Type B pancreatic cell (in vitro differentiated cells): ENCODE results near the gene SLC12A8. TPM values are rescaled to one million over a fixed set of nuclear protein-coding genes. Genes with fewer than 3 reads are reported as not detected.

Source experiments
- DNase-seq: peaks from one replicate; pipeline ENCODE4 v3.0.0; 2021; ENCODE audit warnings: mixed read lengths; ENCODE audit not compliant: unreplicated experiment; ENCODE audit errors: extremely low spot score
- H3K27ac Mint-ChIP-seq: 2 replicates; pipeline ENCODE4 v1.8.0; 2021; ENCODE audit warnings: mild to moderate bottlenecking, mixed read lengths
- H3K27me3 Mint-ChIP-seq: 2 replicates; pipeline ENCODE4 v1.8.0; 2021; ENCODE audit warnings: mixed read lengths
- H3K36me3 Mint-ChIP-seq: 2 replicates; pipeline ENCODE4 v1.8.0; 2021; ENCODE audit warnings: mixed read lengths
- H3K4me1 Mint-ChIP-seq: one replicate; pipeline ENCODE4 v1.8.0; 2021; ENCODE audit warnings: mixed read lengths; ENCODE audit not compliant: unreplicated experiment
- H3K4me3 Mint-ChIP-seq: 2 replicates; pipeline ENCODE4 v1.8.0; 2021; ENCODE audit warnings: mild to moderate bottlenecking, mixed read lengths
- H3K9me3 Mint-ChIP-seq: 2 replicates; pipeline ENCODE4 v1.8.0; 2021; ENCODE audit warnings: mixed read lengths
- CTCF ChIP-seq: fragments of 200-600 bp; sonication (generic); conservative IDR thresholded peaks from 2 replicates; pipeline ENCODE4 v1.5.0; 2021; ENCODE audit warnings: antibody characterized with exemption, mild to moderate bottlenecking
- total RNA-seq: library from RNA; stranded (reverse); gene quantifications from 2 replicates; pipeline ENCODE4 v1.2.1, GENCODE V29; 2021; ENCODE audit warnings: low replicate concordance

The SLC12A8 gene
- total RNA-seq, 1 donor from 2014 or later: 6.8 TPM

GRCh38 chr3:125150525-125151441 lies 61.8 kb downstream of the SLC12A8 start:
- Mint-ChIP-seq H3K9me3 (no peaks in the 10 kb centered on the region), H3K36me3 (no peaks in the 10 kb centered on the region), H3K27ac (no peak overlapping the region), H3K4me1 (peaks cover 32% of the 10 kb centered on the region), H3K27me3 (no peaks in the 10 kb centered on the region), H3K4me3 (peak overlapping the region; percentile 22)
- TF ChIP-seq CTCF: peak; percentile 71
- no peak for DNase-seq

GRCh38 chr3:125149462-125149861 lies 63.1 kb downstream of the SLC12A8 start:
- Mint-ChIP-seq H3K27ac (no peak overlapping the region), H3K4me3 (no peak overlapping the region), H3K9me3 (no peaks in the 10 kb centered on the region), H3K27me3 (no peaks in the 10 kb centered on the region), H3K4me1 (peaks cover 41% of the 10 kb centered on the region), H3K36me3 (no peaks in the 10 kb centered on the region)
- TF ChIP-seq CTCF: no peak
- DNase-seq: no peak

- H3K9me3 Mint-ChIP-seq: no peaks in the 10 kb centered on the region
- H3K27me3 Mint-ChIP-seq: peaks cover 2% of the 10 kb centered on the region
- no peak for TF ChIP-seq CTCF
- no peaks in the 10 kb centered on the region for H3K36me3 Mint-ChIP-seq
- peaks cover 42% of the 10 kb centered on the region for H3K4me1 Mint-ChIP-seq
- no peak for DNase-seq
- H3K27ac Mint-ChIP-seq: no peak overlapping the region
- H3K4me3 Mint-ChIP-seq: no peak overlapping the region
Measured at GRCh38 chr3:125148836-125149235, 63.7 kb downstream of the SLC12A8 start.

- Mint-ChIP-seq H3K27ac (no peak overlapping the region), H3K4me1 (peaks cover 47% of the 10 kb centered on the region), H3K36me3 (no peaks in the 10 kb centered on the region), H3K9me3 (no peaks in the 10 kb centered on the region), H3K4me3 (no peak overlapping the region), H3K27me3 (peaks cover 4% of the 10 kb centered on the region)
- no peak for TF ChIP-seq CTCF
- no peak for DNase-seq
Measured at GRCh38 chr3:125148016-125148812, 64.3 kb downstream of the SLC12A8 start.

GRCh38 chr3:125147491-125147820 lies 65.1 kb downstream of the SLC12A8 start:
- no peak for DNase-seq
- Mint-ChIP-seq H3K27ac (no peak overlapping the region), H3K9me3 (no peaks in the 10 kb centered on the region), H3K27me3 (peaks cover 11% of the 10 kb centered on the region), H3K36me3 (no peaks in the 10 kb centered on the region), H3K4me3 (no peak overlapping the region), H3K4me1 (peaks cover 54% of the 10 kb centered on the region)
- no peak for TF ChIP-seq CTCF
